Liver (tissue), 9 donors: ENCODE results near the gene LPAR1. TPM values are rescaled to one million over a fixed set of nuclear protein-coding genes. Genes with fewer than 3 reads are reported as not detected.

Source experiments
- DNase-seq: peaks from one replicate; pipeline ENCODE4 v3.0.0-alpha.2; 2017; ENCODE audit warnings: low spot score
- H3K27ac ChIP-seq, 2 donors: one replicate each; pipeline ENCODE4 v1.7.0; 2013; ENCODE audit warnings: inconsistent platforms in 2 of 2, low read length in 2 of 2, control low read depth in 1 of 2, low read depth in 1 of 2, mild to moderate bottlenecking in 1 of 2
- H3K27me3 ChIP-seq, 4 donors: one replicate each; pipeline versions ENCODE4 v1.6.1 to v1.7.0; 2013; ENCODE audit warnings: low read length in 3 of 4, inconsistent platforms in 1 of 4, mild to moderate bottlenecking in 1 of 4, moderate library complexity in 1 of 4; ENCODE audit not compliant: control insufficient read depth in 4 of 4, insufficient read depth in 4 of 4
- H3K36me3 ChIP-seq, 4 donors: one replicate each; pipeline versions ENCODE4 v1.6.1 to v1.7.0; 2013; ENCODE audit warnings: low read length in 3 of 4, mild to moderate bottlenecking in 3 of 4, low read depth in 1 of 4, moderate library complexity in 1 of 4; ENCODE audit not compliant: control insufficient read depth in 4 of 4, insufficient read depth in 3 of 4
- H3K4me1 ChIP-seq, 4 donors: one replicate each; pipeline versions ENCODE4 v1.6.1 to v1.7.0; 2013; ENCODE audit warnings: low read length in 3 of 4, mild to moderate bottlenecking in 3 of 4, moderate library complexity in 1 of 4; ENCODE audit not compliant: control insufficient read depth in 4 of 4, insufficient read depth in 4 of 4
- H3K4me3 ChIP-seq, 3 donors: one replicate each; pipeline versions ENCODE4 v1.6.1 to v1.7.0; 2013; ENCODE audit warnings: low read length in 3 of 3, control low read depth in 1 of 3, low read depth in 1 of 3, mild to moderate bottlenecking in 1 of 3
- H3K9ac ChIP-seq, 2 donors: one replicate each; pipeline ENCODE4 v1.7.0; 2013; ENCODE audit warnings: low read length in 2 of 2, mild to moderate bottlenecking in 2 of 2, moderate library complexity in 2 of 2, control low read depth in 1 of 2, low read depth in 1 of 2
- H3K9me3 ChIP-seq, 4 donors: one replicate each; pipeline versions ENCODE4 v1.6.1 to v1.7.0; 2013; ENCODE audit warnings: low read length in 3 of 4; ENCODE audit not compliant: control insufficient read depth in 4 of 4
- EGR1 ChIP-seq, 2 donors: IDR thresholded peaks; 2 replicates each; pipeline ENCODE4 v1.6.1; 2016 to 2018; ENCODE audit warnings: antibody characterized with exemption in 2 of 2, low read depth in 2 of 2
- FOXA1 ChIP-seq: IDR thresholded peaks from 2 replicates; pipeline ENCODE4 v1.6.1; 2016; ENCODE audit warnings: antibody characterized with exemption
- FOXA2 ChIP-seq: IDR thresholded peaks from 2 replicates; pipeline ENCODE4 v1.6.1; 2016; ENCODE audit warnings: antibody characterized with exemption
- GABPA ChIP-seq, 2 donors: IDR thresholded peaks in 1 of 2; conservative IDR thresholded peaks in 1 of 2; 2 replicates each; pipeline ENCODE4 v1.6.1; 2016; ENCODE audit warnings: antibody characterized with exemption in 2 of 2, mild to moderate bottlenecking in 1 of 2, moderate library complexity in 1 of 2
- HNF4A ChIP-seq, 2 donors: conservative IDR thresholded peaks; 2 replicates each; pipeline ENCODE4 v1.6.1; 2016; ENCODE audit warnings: antibody characterized with exemption in 2 of 2, mild to moderate bottlenecking in 2 of 2
- HNF4G ChIP-seq: IDR thresholded peaks from 2 replicates; pipeline ENCODE4 v1.6.1; 2016; ENCODE audit warnings: antibody characterized with exemption
- JUND ChIP-seq, 2 donors: IDR thresholded peaks; 2 replicates each; pipeline ENCODE4 v1.6.1; 2016; ENCODE audit warnings: antibody characterized with exemption in 2 of 2
- NR2F2 ChIP-seq: IDR thresholded peaks from 2 replicates; pipeline ENCODE4 v1.6.1; 2016; ENCODE audit warnings: antibody characterized with exemption
- RAD21 ChIP-seq, 2 donors: IDR thresholded peaks; 2 replicates each; pipeline ENCODE4 v1.6.1; 2016; ENCODE audit warnings: antibody characterized with exemption in 2 of 2, mild to moderate bottlenecking in 2 of 2
- RXRA ChIP-seq, 2 donors: IDR thresholded peaks; 2 replicates each; pipeline ENCODE4 v1.6.1; 2017 to 2018; ENCODE audit warnings: antibody characterized with exemption in 2 of 2, mild to moderate bottlenecking in 1 of 2
- SP1 ChIP-seq: IDR thresholded peaks from 2 replicates; pipeline ENCODE4 v1.6.1; 2018; ENCODE audit warnings: antibody characterized with exemption, mild to moderate bottlenecking
- TAF1 ChIP-seq: conservative IDR thresholded peaks from 2 replicates; pipeline ENCODE4 v1.6.1; 2016; ENCODE audit warnings: antibody characterized with exemption, mild to moderate bottlenecking
- YY1 ChIP-seq: IDR thresholded peaks from 2 replicates; pipeline ENCODE4 v1.6.1; 2016; ENCODE audit warnings: antibody characterized with exemption, mild to moderate bottlenecking
- WGBS: extraction: QIAGEN DNeasy Blood & Tissue Kit; methylation state at CpG from one replicate; pipeline ENCODE4 v1.1.7; 2013; 5-methylcytosine and 5-hydroxymethylcytosine counted together
- polyA plus RNA-seq, 2 donors: library from polyadenylated mRNA; stranded (reverse) in 1 of 2; unstranded in 1 of 2; fragments of 200-250 nt in 1 of 2; fragments of >200 nt in 1 of 2; fragmentation: Nextera tagmentation in 1 of 2; extraction: Ambion mirVana in 1 of 2; gene quantifications; one replicate each; pipeline versions ENCODE4 v1.2.1 to v1.2.3, GENCODE V29; 2013 to 2015
- total RNA-seq, 2 donors: library from RNA; depleted of rRNA; stranded (reverse); fragments of >200 nt; gene quantifications; one replicate each; pipeline ENCODE4 v1.2.3, GENCODE V29; 2014
- TF ChIP-seq, protein P1 (sequence below): IDR thresholded peaks from 2 replicates; pipeline ENCODE4 v1.6.1; 2016; ENCODE audit warnings: antibody characterized with exemption
- TF ChIP-seq, protein P2 (sequence below): IDR thresholded peaks from 2 replicates; pipeline ENCODE4 v1.6.1; 2016; ENCODE audit warnings: antibody characterized with exemption
- TF ChIP-seq, protein P3 (sequence below): IDR thresholded peaks from 2 replicates; pipeline ENCODE4 v1.6.1; 2016; ENCODE audit warnings: antibody characterized with exemption, mild to moderate bottlenecking
- TF ChIP-seq, protein P4 (sequence below): IDR thresholded peaks from 2 replicates; pipeline ENCODE4 v1.6.1; 2016; ENCODE audit warnings: antibody characterized with exemption
- TF ChIP-seq, protein P5 (sequence below): fragments of 150-350 bp; IDR thresholded peaks from 2 replicates; pipeline ENCODE4 v1.5.1; 2017; ENCODE audit warnings: improper control_type of control experiment, low read depth, low read length; ENCODE audit not compliant: missing input control
- donor health status: healthy.
- donor health status: healthy.
- donor health status: healthy.
- donor health status: healthy.
- donor health status: healthy.

LPAR1 gene
- total and polyA plus RNA-seq, 4 donors = 0.51 to 3.6 (median 1.1) TPM

DNA sequence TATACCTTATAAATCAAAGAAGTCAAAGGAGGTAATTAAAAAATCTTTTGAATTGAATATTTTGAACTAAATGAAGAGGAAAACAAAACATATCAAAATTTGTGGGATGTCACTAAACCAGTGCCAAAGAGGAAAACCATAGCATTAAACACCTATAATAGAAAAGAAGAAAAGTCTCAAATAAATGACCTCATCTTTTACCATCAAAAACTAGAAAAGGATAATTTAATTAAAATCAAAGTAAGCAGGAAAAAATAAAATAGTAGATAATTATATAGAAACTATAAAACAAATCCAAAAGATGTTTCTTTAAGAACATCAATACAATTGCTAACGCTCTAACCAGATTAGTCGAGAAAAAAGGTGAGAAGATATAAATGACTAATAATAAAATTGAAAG is 47.8 kb downstream of the LPAR1 start:
- WGBS = 81% methylated on average over 2 of the region's 2 CpGs

More for the DNA sequence above, 47.8 kb downstream of the LPAR1 start:
- no peak for DNase-seq
- no peak overlapping the region for H3K27ac ChIP-seq
- no peaks in the 10 kb centered on the region for H3K27me3 ChIP-seq
- no peak overlapping the region for H3K9ac ChIP-seq
- no peak overlapping the region for H3K4me3 ChIP-seq
- TF ChIP-seq, protein P1, sequence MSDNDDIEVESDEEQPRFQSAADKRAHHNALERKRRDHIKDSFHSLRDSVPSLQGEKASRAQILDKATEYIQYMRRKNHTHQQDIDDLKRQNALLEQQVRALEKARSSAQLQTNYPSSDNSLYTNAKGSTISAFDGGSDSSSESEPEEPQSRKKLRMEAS = no peak
- TF ChIP-seq FOXA1 (no peak), EGR1 (IDR thresholded peaks at IDR 0.05; ENCODE audit: low read depth in 2 of 2) (no peak), YY1 (no peak), JUND (IDR thresholded peaks at IDR 0.05) (no peak), NR2F2 (no peak), HNF4A (conservative IDR thresholded peaks at IDR 0.05) (no peak), RAD21 (IDR thresholded peaks at IDR 0.05) (no peak), GABPA (IDR thresholded peaks at IDR 0.05 in 1 of 2, conservative IDR thresholded peaks at IDR 0.05 in 1 of 2) (no peak), FOXA2 (no peak), RXRA (IDR thresholded peaks at IDR 0.05) (no peak), TAF1 (no peak), HNF4G (no peak), SP1 (no peak)
- TF ChIP-seq, protein P2, sequence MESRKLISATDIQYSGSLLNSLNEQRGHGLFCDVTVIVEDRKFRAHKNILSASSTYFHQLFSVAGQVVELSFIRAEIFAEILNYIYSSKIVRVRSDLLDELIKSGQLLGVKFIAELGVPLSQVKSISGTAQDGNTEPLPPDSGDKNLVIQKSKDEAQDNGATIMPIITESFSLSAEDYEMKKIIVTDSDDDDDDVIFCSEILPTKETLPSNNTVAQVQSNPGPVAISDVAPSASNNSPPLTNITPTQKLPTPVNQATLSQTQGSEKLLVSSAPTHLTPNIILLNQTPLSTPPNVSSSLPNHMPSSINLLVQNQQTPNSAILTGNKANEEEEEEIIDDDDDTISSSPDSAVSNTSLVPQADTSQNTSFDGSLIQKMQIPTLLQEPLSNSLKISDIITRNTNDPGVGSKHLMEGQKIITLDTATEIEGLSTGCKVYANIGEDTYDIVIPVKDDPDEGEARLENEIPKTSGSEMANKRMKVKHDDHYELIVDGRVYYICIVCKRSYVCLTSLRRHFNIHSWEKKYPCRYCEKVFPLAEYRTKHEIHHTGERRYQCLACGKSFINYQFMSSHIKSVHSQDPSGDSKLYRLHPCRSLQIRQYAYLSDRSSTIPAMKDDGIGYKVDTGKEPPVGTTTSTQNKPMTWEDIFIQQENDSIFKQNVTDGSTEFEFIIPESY = no peak
- TF ChIP-seq, protein P3, sequence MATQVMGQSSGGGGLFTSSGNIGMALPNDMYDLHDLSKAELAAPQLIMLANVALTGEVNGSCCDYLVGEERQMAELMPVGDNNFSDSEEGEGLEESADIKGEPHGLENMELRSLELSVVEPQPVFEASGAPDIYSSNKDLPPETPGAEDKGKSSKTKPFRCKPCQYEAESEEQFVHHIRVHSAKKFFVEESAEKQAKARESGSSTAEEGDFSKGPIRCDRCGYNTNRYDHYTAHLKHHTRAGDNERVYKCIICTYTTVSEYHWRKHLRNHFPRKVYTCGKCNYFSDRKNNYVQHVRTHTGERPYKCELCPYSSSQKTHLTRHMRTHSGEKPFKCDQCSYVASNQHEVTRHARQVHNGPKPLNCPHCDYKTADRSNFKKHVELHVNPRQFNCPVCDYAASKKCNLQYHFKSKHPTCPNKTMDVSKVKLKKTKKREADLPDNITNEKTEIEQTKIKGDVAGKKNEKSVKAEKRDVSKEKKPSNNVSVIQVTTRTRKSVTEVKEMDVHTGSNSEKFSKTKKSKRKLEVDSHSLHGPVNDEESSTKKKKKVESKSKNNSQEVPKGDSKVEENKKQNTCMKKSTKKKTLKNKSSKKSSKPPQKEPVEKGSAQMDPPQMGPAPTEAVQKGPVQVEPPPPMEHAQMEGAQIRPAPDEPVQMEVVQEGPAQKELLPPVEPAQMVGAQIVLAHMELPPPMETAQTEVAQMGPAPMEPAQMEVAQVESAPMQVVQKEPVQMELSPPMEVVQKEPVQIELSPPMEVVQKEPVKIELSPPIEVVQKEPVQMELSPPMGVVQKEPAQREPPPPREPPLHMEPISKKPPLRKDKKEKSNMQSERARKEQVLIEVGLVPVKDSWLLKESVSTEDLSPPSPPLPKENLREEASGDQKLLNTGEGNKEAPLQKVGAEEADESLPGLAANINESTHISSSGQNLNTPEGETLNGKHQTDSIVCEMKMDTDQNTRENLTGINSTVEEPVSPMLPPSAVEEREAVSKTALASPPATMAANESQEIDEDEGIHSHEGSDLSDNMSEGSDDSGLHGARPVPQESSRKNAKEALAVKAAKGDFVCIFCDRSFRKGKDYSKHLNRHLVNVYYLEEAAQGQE = no peak
- TF ChIP-seq, protein P4, sequence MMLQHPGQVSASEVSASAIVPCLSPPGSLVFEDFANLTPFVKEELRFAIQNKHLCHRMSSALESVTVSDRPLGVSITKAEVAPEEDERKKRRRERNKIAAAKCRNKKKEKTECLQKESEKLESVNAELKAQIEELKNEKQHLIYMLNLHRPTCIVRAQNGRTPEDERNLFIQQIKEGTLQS = no peak
- TF ChIP-seq, protein P5, sequence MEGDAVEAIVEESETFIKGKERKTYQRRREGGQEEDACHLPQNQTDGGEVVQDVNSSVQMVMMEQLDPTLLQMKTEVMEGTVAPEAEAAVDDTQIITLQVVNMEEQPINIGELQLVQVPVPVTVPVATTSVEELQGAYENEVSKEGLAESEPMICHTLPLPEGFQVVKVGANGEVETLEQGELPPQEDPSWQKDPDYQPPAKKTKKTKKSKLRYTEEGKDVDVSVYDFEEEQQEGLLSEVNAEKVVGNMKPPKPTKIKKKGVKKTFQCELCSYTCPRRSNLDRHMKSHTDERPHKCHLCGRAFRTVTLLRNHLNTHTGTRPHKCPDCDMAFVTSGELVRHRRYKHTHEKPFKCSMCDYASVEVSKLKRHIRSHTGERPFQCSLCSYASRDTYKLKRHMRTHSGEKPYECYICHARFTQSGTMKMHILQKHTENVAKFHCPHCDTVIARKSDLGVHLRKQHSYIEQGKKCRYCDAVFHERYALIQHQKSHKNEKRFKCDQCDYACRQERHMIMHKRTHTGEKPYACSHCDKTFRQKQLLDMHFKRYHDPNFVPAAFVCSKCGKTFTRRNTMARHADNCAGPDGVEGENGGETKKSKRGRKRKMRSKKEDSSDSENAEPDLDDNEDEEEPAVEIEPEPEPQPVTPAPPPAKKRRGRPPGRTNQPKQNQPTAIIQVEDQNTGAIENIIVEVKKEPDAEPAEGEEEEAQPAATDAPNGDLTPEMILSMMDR = no peak
- peaks cover 0 to 4% (median 0%) of the 10 kb centered on the region in 4 donors for H3K9me3 ChIP-seq
- H3K36me3 ChIP-seq = no peaks in the 10 kb centered on the region
- H3K4me1 ChIP-seq = no peaks in the 10 kb centered on the region
